CD4-positive, alpha-beta T cell (primary cell): Measurements from ENCODE around the gene GOSR2. TPM values are rescaled to one million over a fixed set of nuclear protein-coding genes. Genes with fewer than 3 reads are reported as not detected.

Source experiments
- ATAC-seq: fragments of 200-7000 bp; cut with Tn5 transposase; one replicate; pipeline ENCODE4 v1.10.0; 2022; ENCODE audit warnings: mild to moderate bottlenecking; ENCODE audit not compliant: poor library complexity
- CTCF ChIA-PET: fragments of 350-600 bp; sonication (Branson Sonifier 250); formaldehyde crosslinking; loops from one replicate; lab custom pipeline; 2021; ENCODE audit warnings: antibody characterized with exemption, inconsistent platforms; lab: Charles Lee
- POLR2A ChIA-PET: fragments of 350-600 bp; sonication (Branson Sonifier 250); formaldehyde crosslinking; loops from one replicate; lab custom pipeline; 2021; ENCODE audit warnings: antibody characterized with exemption, inconsistent platforms; lab: Charles Lee
- DNase-seq, 14 experiments: peaks; one replicate each; pipeline ENCODE4 v3.0.0-alpha.2; 2013 to 2020; ENCODE audit warnings: mixed read lengths in 2 of 14
- H3K27ac ChIP-seq, 2 donors: one replicate each; pipeline versions ENCODE4 v1.5.1 to v1.7.0; 2013; ENCODE audit warnings: low read length in 2 of 2, low read depth in 1 of 2, mild to moderate bottlenecking in 1 of 2
- H3K27me3 ChIP-seq, 2 experiments: 1 replicate in 1 of 2; 2 replicates in 1 of 2; pipeline versions ENCODE4 v1.6.1 to v1.7.0; 2013; ENCODE audit warnings: low read length in 2 of 2, control low read depth in 1 of 2, mild to moderate bottlenecking in 1 of 2, moderate library complexity in 1 of 2; ENCODE audit not compliant: insufficient read depth in 2 of 2, control insufficient read depth in 1 of 2
- H3K36me3 ChIP-seq: one replicate; pipeline ENCODE4 v1.6.1; 2013; ENCODE audit warnings: low read length, control low read depth; ENCODE audit not compliant: insufficient read depth
- H3K4me1 ChIP-seq: one replicate; pipeline ENCODE4 v1.6.1; 2013; ENCODE audit warnings: low read length, control low read depth; ENCODE audit not compliant: insufficient read depth
- H3K4me3 ChIP-seq: one replicate; pipeline ENCODE4 v1.5.1; 2013; ENCODE audit warnings: mild to moderate bottlenecking, low read length, moderate library complexity
- H3K9me3 ChIP-seq, 2 experiments: 1 replicate in 1 of 2; 2 replicates in 1 of 2; pipeline versions ENCODE4 v1.6.1 to v1.7.0; 2013; ENCODE audit warnings: low read length in 2 of 2, mild to moderate bottlenecking in 2 of 2, control low read depth in 1 of 2, moderate library complexity in 1 of 2; ENCODE audit not compliant: control insufficient read depth in 1 of 2, insufficient read depth in 1 of 2
- H3K27ac Mint-ChIP-seq: one replicate; pipeline ENCODE4 v1.8.0; 2020; ENCODE audit warnings: mixed read lengths
- H3K27me3 Mint-ChIP-seq: one replicate; pipeline ENCODE4 v1.8.0; 2021; ENCODE audit warnings: mixed read lengths
- H3K36me3 Mint-ChIP-seq: one replicate; pipeline ENCODE4 v1.8.0; 2021; ENCODE audit warnings: low read depth, mixed read lengths
- H3K4me1 Mint-ChIP-seq: one replicate; pipeline ENCODE4 v1.8.0; 2021; ENCODE audit warnings: low read depth, mixed read lengths
- H3K4me3 Mint-ChIP-seq: one replicate; pipeline ENCODE4 v1.8.0; 2020; ENCODE audit warnings: mild to moderate bottlenecking, mixed read lengths
- H3K9me3 Mint-ChIP-seq: one replicate; pipeline ENCODE4 v1.8.0; 2020; ENCODE audit warnings: mixed read lengths
- intact Hi-C, 2 experiments: fragments of 100-400 bp; cut with DNase I in 1 of 2; cut with micrococcal nuclease in 1 of 2; formaldehyde crosslinking; loops; one replicate each; pipeline versions ENCODE4 v1.15.1 to v1.9.0; 2023 to 2025; cut with DNase I, micrococcal nuclease
- microRNA-seq: library from miRNA; unstranded; fragments of <30 nt; microRNA quantifications from one replicate; pipeline ENCODE4 v1.2.0, GENCODE V29; 2021; ENCODE audit warnings: borderline microRNAs expressed, borderline replicate concordance
- total RNA-seq, 174 experiments: library from RNA in 2 of 174; stranded (reverse) in 2 of 174; gene quantifications; one replicate each; pipeline ENCODE4 v1.2.3 and lab custom pipeline; 2021 to 2026
- TF ChIP-seq, protein P1 (sequence below): fragments of 200-600 bp; IDR thresholded peaks from one replicate; pipeline ENCODE4 v1.8.0; 2022; ENCODE audit warnings: antibody characterized with exemption, mild to moderate bottlenecking

The GOSR2 gene
- total RNA-seq, 2 experiments from 2014 or later = 46.6 to 51.7 TPM

DNA sequence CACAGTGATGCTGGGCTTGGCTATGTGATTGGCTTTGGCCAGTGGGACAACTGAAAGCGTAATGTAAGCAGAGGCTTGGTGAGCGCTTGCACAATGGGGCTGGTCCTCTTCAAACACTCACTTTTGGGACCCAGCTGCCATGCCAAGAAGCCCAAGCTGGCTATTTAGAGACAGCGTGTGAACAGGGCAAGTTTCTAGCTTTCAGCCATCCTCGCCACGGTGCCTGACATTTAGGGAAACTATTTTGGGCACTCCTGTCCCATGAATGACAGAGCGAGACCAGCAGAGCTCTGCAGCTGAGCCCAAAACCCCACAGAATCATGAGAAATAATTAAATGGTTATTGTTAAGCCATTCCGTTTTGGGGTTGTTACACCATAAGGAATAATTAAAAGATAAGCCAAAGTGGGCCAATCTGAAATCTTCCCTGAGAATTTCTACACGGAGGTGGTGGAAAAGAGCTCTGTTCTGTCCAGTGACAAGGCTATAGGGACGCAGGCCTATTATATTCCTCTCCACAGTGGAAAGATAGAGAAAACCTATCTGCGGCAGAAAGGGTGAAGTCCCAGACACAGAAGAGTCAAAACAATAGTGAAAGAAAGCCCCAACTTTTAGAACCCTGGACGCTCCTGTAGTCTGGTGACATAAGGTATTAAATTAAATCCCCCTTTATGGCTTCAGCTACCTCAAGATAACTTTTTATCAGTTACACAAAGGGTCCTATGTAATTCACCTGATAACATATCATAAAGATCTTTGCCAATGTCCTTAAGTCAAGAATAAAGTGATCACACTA is 66.9 kb downstream of the GOSR2 start:
- Histone ChIP-seq H3K36me3 (no peaks in the 10 kb centered on the region), H3K4me3 (no peak overlapping the region), H3K27ac (no peak overlapping the region), H3K4me1 (no peaks in the 10 kb centered on the region), H3K9me3 (no peaks in the 10 kb centered on the region), H3K27me3 (no peaks in the 10 kb centered on the region)
- TF ChIP-seq, protein P1, sequence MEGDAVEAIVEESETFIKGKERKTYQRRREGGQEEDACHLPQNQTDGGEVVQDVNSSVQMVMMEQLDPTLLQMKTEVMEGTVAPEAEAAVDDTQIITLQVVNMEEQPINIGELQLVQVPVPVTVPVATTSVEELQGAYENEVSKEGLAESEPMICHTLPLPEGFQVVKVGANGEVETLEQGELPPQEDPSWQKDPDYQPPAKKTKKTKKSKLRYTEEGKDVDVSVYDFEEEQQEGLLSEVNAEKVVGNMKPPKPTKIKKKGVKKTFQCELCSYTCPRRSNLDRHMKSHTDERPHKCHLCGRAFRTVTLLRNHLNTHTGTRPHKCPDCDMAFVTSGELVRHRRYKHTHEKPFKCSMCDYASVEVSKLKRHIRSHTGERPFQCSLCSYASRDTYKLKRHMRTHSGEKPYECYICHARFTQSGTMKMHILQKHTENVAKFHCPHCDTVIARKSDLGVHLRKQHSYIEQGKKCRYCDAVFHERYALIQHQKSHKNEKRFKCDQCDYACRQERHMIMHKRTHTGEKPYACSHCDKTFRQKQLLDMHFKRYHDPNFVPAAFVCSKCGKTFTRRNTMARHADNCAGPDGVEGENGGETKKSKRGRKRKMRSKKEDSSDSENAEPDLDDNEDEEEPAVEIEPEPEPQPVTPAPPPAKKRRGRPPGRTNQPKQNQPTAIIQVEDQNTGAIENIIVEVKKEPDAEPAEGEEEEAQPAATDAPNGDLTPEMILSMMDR = no peak
- Mint-ChIP-seq H3K4me1 (no peaks in the 10 kb centered on the region), H3K27ac (no peak overlapping the region), H3K27me3 (no peaks in the 10 kb centered on the region), H3K9me3 (no peaks in the 10 kb centered on the region), H3K36me3 (no peaks in the 10 kb centered on the region), H3K4me3 (no peak overlapping the region)
- ChIA-PET POLR2A (no interaction called here), CTCF (no interaction called here)
- no peak for DNase-seq
- ATAC-seq = no peak
- intact Hi-C loops = no loop called here

DNA sequence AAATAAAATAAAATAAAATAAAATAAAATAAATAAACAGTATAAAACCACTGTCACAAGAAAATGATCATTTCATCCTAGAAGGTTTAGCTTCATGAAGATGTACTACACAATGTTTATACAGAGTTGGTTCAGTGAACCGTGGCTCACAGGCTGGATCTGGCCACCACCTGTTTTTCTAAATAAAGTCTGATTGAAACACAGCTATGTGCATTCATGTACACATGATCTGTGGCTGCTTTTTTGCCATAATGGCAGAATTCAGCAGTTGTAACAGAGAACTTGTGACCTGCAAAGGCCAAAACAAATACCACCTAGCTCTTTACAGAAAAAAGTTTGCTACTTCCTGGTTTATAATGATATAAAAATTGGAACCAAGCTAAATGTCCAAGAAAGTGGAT is 68.7 kb downstream of the GOSR2 start:
- CTCF ChIA-PET = no interaction called here
- H3K9me3 ChIP-seq = no peaks in the 10 kb centered on the region
- Mint-ChIP-seq H3K27me3 (no peaks in the 10 kb centered on the region), H3K9me3 (no peaks in the 10 kb centered on the region), H3K4me1 (no peaks in the 10 kb centered on the region), H3K36me3 (no peaks in the 10 kb centered on the region), H3K4me3 (no peak overlapping the region), H3K27ac (no peak overlapping the region)
- DNase-seq (no peak), ATAC-seq (no peak)
- no peaks in the 10 kb centered on the region for H3K27me3 ChIP-seq
- POLR2A ChIA-PET = no interaction called here
- no peaks in the 10 kb centered on the region for H3K4me1 ChIP-seq
- no peak overlapping the region for H3K4me3 ChIP-seq
- TF ChIP-seq, protein P1 = no peak
- H3K36me3 ChIP-seq = no peaks in the 10 kb centered on the region
- no peak overlapping the region for H3K27ac ChIP-seq
- intact Hi-C loops = no loop called here

Small RNA genes lying within 50 kb of the gene (microRNA-seq; reads per million reads assigned to microRNA genes)
- not detected for gene MIR5089

Other genes starting within 250 kb of the GOSR2 start
- not detected for gene WNT3, start 104.5 kb upstream of the GOSR2 start, total RNA-seq
- gene WNT9B, start 71.6 kb upstream of the GOSR2 start, total RNA-seq = not detected
- gene RPRML, start 56.1 kb downstream of the GOSR2 start, total RNA-seq = not detected